KOPT-K1 (cell line): Measurements from ENCODE around the gene PSMG3.
A peak's percentile ranks its signal among the peaks of the same experiment; 100 is the strongest.

ENCODE experiments used
- H3K27ac ChIP-seq: fragments of 200-600 bp; sonication (generic); 2 replicates; pipeline ENCODE4 v1.5.1; 2016; ENCODE audit warnings: antibody characterized with exemption, mild to moderate bottlenecking, low read depth, low read length; ENCODE audit not compliant: poor library complexity, severe bottlenecking
- H3K36me3 ChIP-seq: fragments of 200-600 bp; sonication (generic); 2 replicates; pipeline ENCODE4 v1.5.1; 2017; ENCODE audit warnings: antibody characterized with exemption, mild to moderate bottlenecking, low read length, moderate library complexity; ENCODE audit not compliant: insufficient read depth
- H3K9me3 ChIP-seq: fragments of 200-600 bp; sonication (generic); 2 replicates; pipeline ENCODE4 v1.5.1; 2017; ENCODE audit warnings: antibody characterized with exemption, low read length, mild to moderate bottlenecking; ENCODE audit not compliant: insufficient read depth, poor library complexity, severe bottlenecking

The PSMG3 gene

DNA sequence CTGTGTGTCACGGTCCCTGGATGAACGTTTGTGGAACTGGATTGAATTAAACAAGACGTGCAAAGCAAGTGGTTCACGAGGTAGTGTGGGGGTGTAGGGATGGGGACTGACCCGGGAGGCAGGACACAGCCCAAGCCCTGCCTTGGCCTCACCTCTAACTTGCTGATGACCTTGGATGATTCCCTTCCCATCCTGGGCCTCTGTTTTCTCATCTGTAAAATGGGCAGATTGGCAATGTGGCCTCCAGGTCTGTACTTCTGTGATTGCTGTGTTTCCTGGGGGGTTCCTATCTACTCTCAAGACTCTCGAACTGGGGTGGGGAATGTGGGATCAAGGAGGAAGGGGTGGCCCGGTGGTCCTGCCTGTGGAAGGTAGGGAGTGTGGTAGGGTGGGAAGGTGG is 6.0 kb upstream of the PSMG3 start:
- Histone ChIP-seq H3K27ac (no peak overlapping the region), H3K36me3 (no peaks in the 10 kb centered on the region), H3K9me3 (no peaks in the 10 kb centered on the region)

DNA sequence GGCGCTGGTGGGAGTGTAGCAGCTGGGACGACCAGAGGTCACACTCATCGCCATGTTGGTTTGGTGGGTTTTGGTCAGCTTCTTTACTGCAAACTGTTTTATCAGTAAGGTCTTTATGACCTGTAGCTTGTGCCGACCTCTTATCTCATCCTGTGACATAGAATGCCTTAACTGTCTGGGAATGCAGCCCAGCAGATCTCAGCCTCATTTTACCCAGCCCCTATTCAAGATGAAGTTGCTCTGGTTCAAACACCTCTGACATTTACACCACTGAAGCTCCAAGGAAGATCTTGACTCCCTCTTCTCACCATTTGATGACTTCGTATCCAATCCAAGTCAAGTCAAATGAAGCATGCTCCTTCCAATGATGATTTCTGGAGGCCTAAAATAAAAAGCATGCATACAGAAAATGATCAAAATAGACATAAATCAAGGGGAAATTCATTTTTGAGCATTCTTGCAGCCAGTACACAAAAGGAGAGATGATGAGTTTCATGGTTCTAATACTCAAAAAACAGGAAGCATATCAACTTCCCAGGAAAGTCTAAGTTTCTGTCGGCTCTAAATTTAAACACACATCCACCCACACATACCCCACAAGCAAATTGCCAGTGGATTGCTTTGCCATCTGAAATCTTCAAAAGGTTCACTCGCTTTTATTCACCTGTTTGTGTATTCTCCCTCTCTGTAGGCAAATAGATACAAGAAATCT is 2.4 kb upstream of the PSMG3 start:
- no peak overlapping the region for H3K27ac ChIP-seq
- H3K36me3 ChIP-seq = peaks cover 9% of the 10 kb centered on the region
- no peaks in the 10 kb centered on the region for H3K9me3 ChIP-seq

- Histone ChIP-seq H3K36me3 (peaks cover 34% of the 10 kb centered on the region), H3K27ac (peak overlapping the region; percentile 91), H3K9me3 (no peaks in the 10 kb centered on the region)
These were observed 396 bp downstream of the PSMG3 start for GRCh38 chr7:1569440-1569832.

DNA sequence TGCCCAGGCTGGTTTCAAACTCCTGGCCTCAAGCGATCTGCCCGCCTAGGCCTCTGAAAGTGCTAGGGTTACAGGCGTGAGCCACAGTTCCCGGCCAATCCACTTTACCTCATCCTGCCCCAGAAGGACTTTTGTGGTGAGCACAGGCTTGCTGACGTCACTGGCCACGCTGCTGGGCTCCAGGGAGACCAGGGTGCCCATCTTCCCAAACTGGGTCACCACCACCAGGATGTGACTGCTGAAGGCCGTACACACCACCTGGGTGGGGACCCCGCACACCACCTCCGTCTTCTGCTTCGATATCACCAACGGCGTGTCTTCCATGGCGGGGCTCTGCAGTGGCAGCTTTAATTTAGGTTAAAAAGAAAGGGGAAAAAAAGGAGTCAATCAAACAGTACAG is 816 bp downstream of the PSMG3 start:
- peaks cover 34% of the 10 kb centered on the region for H3K36me3 ChIP-seq
- H3K9me3 ChIP-seq = no peaks in the 10 kb centered on the region
- peak overlapping the region; percentile 91 for H3K27ac ChIP-seq

DNA sequence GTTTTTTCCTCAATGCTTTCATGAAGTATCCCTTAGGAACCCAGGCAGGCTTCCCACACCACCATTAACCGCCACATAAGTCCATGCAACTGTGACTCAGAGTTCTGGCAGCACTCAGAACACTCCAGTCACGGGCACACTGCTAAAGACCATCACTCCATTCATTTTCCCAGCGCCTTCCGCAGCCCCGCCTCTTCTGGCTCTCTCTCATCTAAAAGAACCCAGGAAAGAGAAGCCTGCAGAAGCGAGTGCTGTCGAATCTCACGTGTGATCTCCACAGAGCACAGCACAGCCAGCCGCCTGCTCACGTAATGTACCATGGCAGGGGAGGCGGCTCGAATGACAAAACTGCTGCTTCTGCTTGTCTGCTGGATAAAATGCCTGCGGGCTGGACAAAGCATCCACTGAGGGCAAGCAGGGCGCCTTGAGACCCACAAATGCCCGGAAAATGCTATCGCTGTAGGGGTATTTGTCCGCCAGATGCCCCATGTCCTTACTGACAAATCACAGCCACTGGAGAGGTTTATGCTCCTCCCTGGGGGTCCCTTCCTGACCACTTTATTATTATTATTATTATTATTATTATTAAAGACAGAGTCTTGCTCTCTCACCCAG is 1.8 kb downstream of the PSMG3 start:
- Histone ChIP-seq H3K36me3 (peaks cover 34% of the 10 kb centered on the region), H3K9me3 (no peaks in the 10 kb centered on the region), H3K27ac (no peak overlapping the region)

DNA sequence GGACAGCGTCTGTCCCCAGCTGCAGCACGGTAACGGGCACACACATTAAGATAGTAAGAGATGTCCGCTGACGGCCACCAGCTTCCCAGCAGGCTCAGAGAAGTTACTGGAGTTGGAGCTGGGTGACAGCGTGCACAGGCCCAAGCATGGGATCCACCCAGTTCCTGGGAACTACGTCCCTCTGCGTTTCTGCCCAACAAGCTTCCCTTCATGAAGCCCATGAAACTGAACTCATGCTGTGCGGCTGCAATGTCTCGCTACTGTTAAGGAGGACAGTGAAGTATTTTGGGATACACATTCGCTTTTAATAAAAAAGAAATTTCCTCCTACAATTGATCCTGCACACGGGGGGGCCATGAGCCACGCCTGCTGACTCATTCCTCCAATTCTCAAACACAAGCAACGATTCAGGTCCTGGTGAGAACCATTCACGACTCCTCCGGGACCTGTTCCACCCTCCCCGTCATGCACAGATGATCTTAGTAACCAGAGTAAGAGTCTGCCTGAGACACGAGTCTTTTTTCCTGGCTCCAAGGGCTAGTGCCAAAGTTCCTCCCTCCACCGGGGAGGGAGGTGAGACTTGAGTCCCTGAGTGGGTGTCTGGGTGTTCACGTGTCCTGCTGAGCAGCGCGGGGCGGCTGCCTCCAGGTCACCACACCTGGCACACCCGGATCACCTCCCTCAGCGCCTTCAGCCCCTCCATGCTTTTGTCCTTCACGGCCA is 2.6 kb downstream of the PSMG3 start:
- Histone ChIP-seq H3K27ac (no peak overlapping the region), H3K36me3 (peaks cover 34% of the 10 kb centered on the region)

DNA sequence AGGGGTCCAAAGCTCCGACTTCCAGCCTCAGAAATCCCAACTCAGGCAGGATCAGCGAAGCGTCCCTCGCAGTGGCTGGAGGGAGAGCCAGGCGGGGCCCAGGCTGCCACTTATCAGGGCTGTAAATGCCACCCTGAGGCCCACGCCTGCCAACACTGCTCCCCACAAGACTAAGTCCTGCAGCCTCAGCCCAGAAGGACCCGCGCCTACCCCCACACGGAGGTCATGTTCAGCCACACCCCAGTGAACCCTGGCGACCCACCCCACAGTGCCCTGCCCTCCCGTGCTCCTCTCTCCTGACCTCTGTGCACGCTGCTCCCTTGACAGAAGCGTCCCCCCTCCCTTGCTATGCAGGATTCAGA is 3.2 kb downstream of the PSMG3 start:
- Histone ChIP-seq H3K9me3 (no peaks in the 10 kb centered on the region), H3K27ac (no peak overlapping the region)

More for the DNA sequence above, 2.6 kb downstream of the PSMG3 start:
- H3K9me3 ChIP-seq = no peaks in the 10 kb centered on the region

GRCh38 chr7:1564603-1565022 is 5.2 kb downstream of the PSMG3 start:
- Histone ChIP-seq H3K36me3 (peaks cover 34% of the 10 kb centered on the region), H3K9me3 (no peaks in the 10 kb centered on the region), H3K27ac (no peak overlapping the region)

More for the DNA sequence above, 3.2 kb downstream of the PSMG3 start:
- H3K36me3 ChIP-seq = peaks cover 34% of the 10 kb centered on the region

DNA sequence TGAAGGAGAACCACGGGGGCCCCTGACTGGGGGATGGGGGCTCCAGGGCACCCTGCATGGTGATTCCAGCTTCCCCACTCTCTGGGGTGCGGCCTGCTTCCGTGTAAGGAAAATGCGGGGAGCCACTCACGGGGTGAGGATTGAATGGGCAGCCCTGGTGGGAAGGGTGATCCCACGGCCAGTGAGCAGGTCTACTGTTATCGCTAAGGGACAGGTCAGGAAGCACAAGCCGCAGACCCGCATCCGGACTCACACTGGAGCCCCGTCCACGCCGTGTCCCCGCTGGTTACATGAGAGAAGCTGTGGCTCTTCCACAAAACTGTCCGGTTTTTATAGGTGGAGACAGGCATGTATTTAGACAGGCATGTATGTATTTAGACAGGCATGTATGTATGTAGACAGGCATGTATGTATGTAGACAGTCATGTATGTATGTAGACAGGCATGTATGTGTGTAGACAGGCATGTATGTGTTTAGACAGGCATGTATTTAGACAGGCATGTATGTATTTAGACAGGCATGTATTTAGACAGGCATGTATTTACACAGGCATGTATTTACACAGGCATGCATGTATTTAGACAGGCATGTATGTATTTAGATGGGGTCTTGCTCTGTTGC is 5.7 kb downstream of the PSMG3 start:
- H3K36me3 ChIP-seq = peaks cover 34% of the 10 kb centered on the region
- no peak overlapping the region for H3K27ac ChIP-seq
- no peaks in the 10 kb centered on the region for H3K9me3 ChIP-seq

DNA sequence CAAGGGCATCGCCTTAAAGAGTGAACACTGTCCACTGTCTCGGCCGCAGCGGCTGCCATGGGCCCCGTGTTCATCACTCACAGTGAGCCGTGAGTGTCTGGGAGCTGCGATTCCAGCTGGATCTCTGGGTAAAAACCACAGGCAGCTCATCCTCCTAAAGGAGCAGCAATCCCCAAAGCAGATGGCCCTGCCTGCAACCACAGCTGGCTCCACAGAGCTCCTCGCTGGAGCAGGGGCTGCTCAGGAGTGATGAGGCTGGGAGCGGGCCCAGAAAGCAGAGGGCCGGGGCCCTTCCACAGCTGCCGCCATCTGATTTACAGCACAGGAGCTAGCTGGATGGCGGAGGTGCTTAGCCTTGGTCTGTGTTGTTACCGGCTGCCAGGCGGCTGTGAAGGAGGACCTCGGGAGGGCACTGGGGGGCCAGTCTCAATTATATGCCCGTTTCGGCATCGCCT is 7.2 kb downstream of the PSMG3 start:
- no peaks in the 10 kb centered on the region for H3K9me3 ChIP-seq
- H3K27ac ChIP-seq = no peak overlapping the region
- H3K36me3 ChIP-seq = peaks cover 28% of the 10 kb centered on the region

DNA sequence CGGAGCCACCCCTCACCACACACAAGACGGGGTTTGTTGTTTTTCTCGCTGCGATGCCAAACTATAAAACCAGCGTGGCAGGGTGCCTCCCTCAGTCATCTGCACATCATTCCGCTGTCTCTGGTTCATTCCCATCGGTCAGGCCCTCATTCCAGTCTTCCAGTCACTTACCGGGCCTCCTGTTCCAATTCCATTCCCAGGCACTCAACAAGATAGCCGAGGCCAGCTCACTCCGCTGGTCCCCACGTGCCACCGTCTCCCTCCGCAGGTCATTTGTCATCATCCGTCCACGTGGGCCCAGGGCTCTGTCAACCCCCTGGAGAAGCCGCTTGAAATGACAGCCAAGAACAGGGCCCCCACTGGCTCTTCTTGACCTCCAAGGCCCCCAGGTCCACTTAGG is 7.7 kb downstream of the PSMG3 start:
- no peaks in the 10 kb centered on the region for H3K9me3 ChIP-seq
- no peak overlapping the region for H3K27ac ChIP-seq
- peaks cover 23% of the 10 kb centered on the region for H3K36me3 ChIP-seq

DNA sequence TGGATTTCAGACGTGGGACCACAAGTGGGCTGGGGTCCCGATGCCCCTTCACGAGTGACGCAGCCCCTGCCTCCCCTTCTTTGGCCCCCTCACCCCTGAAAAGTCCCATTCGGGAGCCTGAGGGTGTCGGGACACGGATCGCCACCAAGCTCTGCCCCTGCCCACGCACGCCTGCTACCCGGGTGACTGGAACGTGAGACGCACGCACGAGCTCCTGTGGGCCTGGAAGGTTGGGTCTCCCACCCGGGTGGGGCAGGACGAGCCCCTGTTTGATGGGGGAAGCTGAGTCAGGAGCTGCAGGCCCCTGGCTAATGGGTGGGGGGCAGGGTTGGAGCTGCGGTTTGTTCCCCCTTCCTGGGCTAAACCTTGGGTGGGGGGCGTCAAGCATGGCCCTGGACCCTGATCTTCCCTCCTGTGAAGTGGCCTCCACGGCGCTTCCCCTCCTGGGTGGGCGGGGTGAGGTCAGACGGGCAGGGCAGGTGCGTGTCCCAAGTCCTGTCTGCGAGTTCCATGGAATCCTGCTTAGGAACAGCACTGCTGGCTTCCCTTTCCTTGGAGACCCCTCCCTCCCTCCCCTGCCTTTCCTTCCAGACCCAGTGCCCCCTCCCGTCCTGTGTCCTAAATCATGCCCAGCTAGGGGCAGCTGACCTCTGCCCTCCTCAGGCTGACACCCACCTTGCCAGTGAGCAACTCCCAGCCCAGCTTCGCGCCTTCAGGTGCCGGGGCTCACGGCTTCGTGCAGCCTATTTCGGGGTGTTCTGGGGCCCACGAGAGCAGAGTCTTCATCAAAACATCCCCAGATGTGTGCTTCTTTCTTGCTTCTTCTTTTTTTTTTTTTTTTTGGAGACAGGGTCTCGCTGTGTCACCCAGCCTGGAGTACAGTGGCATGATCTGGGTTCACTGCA is 8.5 kb downstream of the PSMG3 start:
- H3K27ac ChIP-seq = no peak overlapping the region
- peaks cover 15% of the 10 kb centered on the region for H3K36me3 ChIP-seq
- H3K9me3 ChIP-seq = no peaks in the 10 kb centered on the region

DNA sequence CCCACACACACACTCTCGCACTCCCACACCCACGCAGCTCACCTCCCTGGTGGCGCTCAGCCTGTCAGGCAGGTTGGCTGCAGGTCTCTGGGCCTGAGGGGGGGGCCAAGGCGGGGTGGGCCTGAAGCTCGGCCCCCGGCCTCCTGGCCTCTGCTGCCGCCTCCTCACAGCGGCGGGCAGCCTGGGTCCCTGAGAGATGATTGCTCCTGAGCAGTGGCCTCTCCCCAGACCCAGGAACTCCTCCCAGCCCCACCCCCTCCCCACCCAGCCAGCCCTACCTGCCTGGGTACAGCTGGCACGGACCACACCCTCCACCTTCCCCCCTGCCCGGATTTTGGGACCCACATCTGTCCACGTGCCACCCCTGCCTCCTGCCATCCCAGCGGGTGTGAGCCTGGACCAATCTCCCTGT is 9.2 kb downstream of the PSMG3 start:
- Histone ChIP-seq H3K9me3 (no peaks in the 10 kb centered on the region), H3K36me3 (peaks cover 9% of the 10 kb centered on the region), H3K27ac (no peak overlapping the region)
